Erythroblast (primary cell): ENCODE measurements around the gene SARDH.

ENCODE experiments used
- GATA1 ChIP-seq: IDR thresholded peaks from 2 replicates; pipeline ENCODE4 v1.6.1; 2011; ENCODE audit warnings: low read depth, mild to moderate bottlenecking, control low read depth, low read length, moderate library complexity
- POLR2A ChIP-seq: IDR thresholded peaks from 2 replicates; pipeline ENCODE4 v1.6.1; 2011; ENCODE audit warnings: mild to moderate bottlenecking, low read length

DNA sequence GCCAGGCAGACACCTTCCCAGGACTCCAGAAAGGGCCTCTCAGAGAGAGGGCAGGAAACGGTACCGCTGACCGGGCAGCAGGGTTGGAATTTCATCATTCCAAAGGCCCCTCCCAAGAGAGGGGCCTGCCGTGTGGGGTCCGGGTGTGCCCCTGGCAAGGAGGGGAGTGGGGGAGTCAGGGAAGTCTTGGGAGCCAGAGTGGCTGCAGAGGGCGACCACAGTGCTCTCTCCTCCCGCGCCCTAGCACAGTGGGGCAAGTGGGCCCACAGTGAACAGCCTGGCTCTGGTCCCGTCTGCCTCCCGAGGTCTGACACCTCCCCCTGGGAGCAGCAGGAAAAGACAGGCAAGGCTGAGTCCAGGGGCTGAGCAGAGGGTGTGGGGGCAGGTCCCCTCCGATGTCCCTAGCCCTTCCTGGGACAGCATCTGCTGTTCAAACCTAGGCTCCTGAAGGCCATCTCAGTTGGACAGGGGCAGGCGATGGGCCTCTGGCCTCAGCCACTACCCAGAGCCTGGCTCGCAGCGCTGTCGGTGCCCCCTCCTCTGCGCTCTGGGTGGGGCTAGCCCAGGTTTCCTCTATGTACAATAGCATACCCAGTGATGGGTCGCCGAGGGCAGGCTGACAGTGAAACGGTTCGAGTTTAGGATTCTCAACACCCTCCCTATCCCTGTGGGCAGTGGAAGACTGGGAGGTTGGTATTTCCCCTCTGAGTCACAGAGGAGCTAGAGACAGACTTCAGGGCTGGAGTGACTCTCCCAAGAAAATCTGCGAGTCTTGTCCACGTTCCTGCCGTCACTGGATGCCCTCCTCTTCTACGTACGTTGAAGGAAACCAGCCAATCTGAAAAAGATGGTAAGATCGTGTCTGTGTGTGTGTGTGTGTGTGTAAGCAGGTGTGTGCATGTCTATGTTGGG lies 25.4 kb upstream of the SARDH start:
- TF ChIP-seq POLR2A (no peak), GATA1 (no peak)
